DND-41 (cell line): Measurements from ENCODE around the gene RAD51B.
"Not testable (repeated sequence)": the region's sequence is repeated elsewhere in the genome, so short reads cannot be mapped to it uniquely, and the experiment has no call there.

Experiments used
- ATAC-seq: fragments of 200-7000 bp; cut with Tn5 transposase; 3 replicates; pipeline ENCODE4 v1.9.1; 2021; ENCODE audit warnings: low read depth; ENCODE audit not compliant: insufficient read depth
- DNase-seq: peaks from one replicate; pipeline ENCODE4 v3.0.0-alpha.2; 2020
- H2AFZ ChIP-seq: 2 replicates; pipeline ENCODE4 v1.6.0; 2012; ENCODE audit warnings: low read depth, low read length
- H3K27ac ChIP-seq: 2 replicates; pipeline ENCODE4 v1.5.1; 2012; ENCODE audit warnings: low read length, inconsistent platforms
- H3K27me3 ChIP-seq: fragments of 200-600 bp; sonication (generic); 2 replicates; pipeline ENCODE4 v1.6.0; 2012; ENCODE audit warnings: low read length, mild to moderate bottlenecking, inconsistent platforms; ENCODE audit not compliant: insufficient read depth, poor library complexity
- H3K36me3 ChIP-seq: 2 replicates; pipeline ENCODE4 v1.5.1; 2012; ENCODE audit warnings: low read length, inconsistent platforms; ENCODE audit not compliant: insufficient read depth
- H3K4me1 ChIP-seq: 2 replicates; pipeline ENCODE4 v1.5.1; 2012; ENCODE audit warnings: mild to moderate bottlenecking, low read length; ENCODE audit not compliant: insufficient read depth
- H3K4me2 ChIP-seq: 2 replicates; pipeline ENCODE4 v1.6.0; 2012; ENCODE audit warnings: mild to moderate bottlenecking, moderate library complexity, low read length, inconsistent platforms; ENCODE audit not compliant: insufficient read depth
- H3K4me3 ChIP-seq, 2 experiments: fragments of 200-600 bp in 1 of 2; shearing (Covaris generic) in 1 of 2; 2 replicates each; pipeline ENCODE4 v1.5.1; 2012 to 2016; ENCODE audit warnings: inconsistent platforms in 2 of 2, low read length in 2 of 2, mild to moderate bottlenecking in 2 of 2, low read depth in 1 of 2, moderate library complexity in 1 of 2
- H3K79me2 ChIP-seq: 2 replicates; pipeline ENCODE4 v1.6.0; 2012; ENCODE audit warnings: low read length, inconsistent platforms; ENCODE audit not compliant: insufficient read depth
- H3K9ac ChIP-seq: 2 replicates; pipeline ENCODE4 v1.6.0; 2012; ENCODE audit warnings: low read depth, mild to moderate bottlenecking, inconsistent platforms, low read length, moderate library complexity
- H3K9me3 ChIP-seq: 2 replicates; pipeline ENCODE4 v1.5.1; 2012; ENCODE audit warnings: low read length, moderate library complexity, mild to moderate bottlenecking, inconsistent platforms; ENCODE audit not compliant: insufficient read depth, severe bottlenecking
- H4K20me1 ChIP-seq: 2 replicates; pipeline ENCODE4 v1.6.0; 2012; ENCODE audit warnings: low read length; ENCODE audit not compliant: insufficient read depth
- EZH2 ChIP-seq: IDR thresholded peaks from 3 replicates; pipeline ENCODE4 v1.6.1; 2012; ENCODE audit warnings: borderline replicate concordance, low read depth, mild to moderate bottlenecking, moderate library complexity, low read length, inconsistent platforms; ENCODE audit not compliant: severe bottlenecking
- TF ChIP-seq, protein P1 (sequence below): IDR thresholded peaks from 2 replicates; pipeline ENCODE4 v1.5.1; 2012; ENCODE audit warnings: borderline replicate concordance, low read length, moderate library complexity, mild to moderate bottlenecking; ENCODE audit not compliant: poor library complexity, severe bottlenecking; ENCODE audit errors: extremely low read depth

Gene RAD51B

DNA sequence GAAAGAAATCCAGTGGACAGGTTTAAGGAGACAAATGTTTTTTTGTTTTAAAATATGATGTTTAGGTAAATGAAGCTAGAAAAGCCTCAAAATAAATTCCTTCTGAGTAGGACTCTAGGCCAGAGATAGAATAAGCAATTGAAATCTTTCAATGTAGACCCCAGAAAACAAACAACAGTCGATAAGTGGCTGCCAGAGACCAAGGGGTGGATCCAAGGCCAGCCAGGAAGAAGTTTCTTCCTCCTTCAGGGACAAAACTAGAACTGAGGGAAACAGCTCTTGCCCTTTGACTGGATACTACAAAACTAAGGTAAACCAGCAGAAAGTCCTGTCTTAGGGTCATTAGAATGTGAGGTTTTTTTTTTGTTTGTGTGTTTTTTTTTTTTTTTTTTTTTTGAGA, 481.6 kb downstream of the RAD51B start:
- Histone ChIP-seq H3K9me3 (peaks cover 6% of the 10 kb centered on the region), H3K4me3 (no peak overlapping the region), H4K20me1 (no peaks in the 10 kb centered on the region), H3K36me3 (peaks cover 4% of the 10 kb centered on the region), H3K4me2 (no peak overlapping the region), H3K79me2 (no peaks in the 10 kb centered on the region), H3K9ac (no peak overlapping the region), H3K27me3 (no peaks in the 10 kb centered on the region), H2AFZ (no peak overlapping the region), H3K27ac (no peak overlapping the region), H3K4me1 (no peaks in the 10 kb centered on the region)
- ATAC-seq (no peak), DNase-seq (no peak)
- TF ChIP-seq, protein P1, sequence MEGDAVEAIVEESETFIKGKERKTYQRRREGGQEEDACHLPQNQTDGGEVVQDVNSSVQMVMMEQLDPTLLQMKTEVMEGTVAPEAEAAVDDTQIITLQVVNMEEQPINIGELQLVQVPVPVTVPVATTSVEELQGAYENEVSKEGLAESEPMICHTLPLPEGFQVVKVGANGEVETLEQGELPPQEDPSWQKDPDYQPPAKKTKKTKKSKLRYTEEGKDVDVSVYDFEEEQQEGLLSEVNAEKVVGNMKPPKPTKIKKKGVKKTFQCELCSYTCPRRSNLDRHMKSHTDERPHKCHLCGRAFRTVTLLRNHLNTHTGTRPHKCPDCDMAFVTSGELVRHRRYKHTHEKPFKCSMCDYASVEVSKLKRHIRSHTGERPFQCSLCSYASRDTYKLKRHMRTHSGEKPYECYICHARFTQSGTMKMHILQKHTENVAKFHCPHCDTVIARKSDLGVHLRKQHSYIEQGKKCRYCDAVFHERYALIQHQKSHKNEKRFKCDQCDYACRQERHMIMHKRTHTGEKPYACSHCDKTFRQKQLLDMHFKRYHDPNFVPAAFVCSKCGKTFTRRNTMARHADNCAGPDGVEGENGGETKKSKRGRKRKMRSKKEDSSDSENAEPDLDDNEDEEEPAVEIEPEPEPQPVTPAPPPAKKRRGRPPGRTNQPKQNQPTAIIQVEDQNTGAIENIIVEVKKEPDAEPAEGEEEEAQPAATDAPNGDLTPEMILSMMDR = no peak
- TF ChIP-seq EZH2 = no peak

DNA sequence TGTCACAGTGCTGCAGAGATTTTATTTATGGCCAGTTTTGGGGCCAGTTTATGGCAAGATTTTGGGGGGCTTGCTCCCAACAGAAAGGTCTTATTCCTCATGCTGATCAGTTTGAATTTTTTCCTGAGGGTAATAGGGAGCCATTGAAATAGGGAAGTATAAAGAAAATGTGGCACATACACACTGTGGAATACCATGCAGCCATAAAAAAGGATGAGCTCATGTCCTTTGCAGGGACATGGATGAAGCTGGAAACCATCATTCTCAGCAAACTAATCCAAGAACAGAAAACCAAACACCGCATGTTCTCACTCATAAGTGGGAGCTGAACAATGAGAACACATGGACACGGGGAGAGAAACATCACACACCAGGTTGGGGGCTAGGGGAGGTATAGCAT, 483.4 kb downstream of the RAD51B start:
- not testable (repeated sequence) for H2AFZ ChIP-seq, ATAC-seq, H3K9ac ChIP-seq, H3K27me3 ChIP-seq, H3K4me2 ChIP-seq, DNase-seq, H4K20me1 ChIP-seq, H3K4me1 ChIP-seq, H3K36me3 ChIP-seq, H3K9me3 ChIP-seq, H3K4me3 ChIP-seq, H3K27ac ChIP-seq, H3K79me2 ChIP-seq

DNA sequence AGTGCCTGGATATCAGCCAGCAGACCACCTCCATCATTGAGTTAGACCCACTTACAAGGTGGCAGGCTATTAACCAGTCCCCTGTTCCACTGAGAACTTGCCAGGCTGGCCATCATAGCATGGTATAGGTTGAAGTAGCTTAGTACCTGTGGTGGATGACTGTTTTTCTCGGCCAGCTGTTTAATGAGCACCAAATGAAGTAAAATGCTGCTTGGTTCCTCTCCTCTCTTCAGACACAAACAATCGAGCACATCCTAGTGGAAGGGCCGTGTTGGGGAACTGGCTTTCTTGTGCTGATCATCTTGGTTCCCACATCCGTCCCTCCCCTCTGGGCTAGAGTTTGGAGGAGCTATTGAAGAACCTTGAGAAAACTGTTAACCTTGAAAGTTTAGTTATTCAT, 486.2 kb downstream of the RAD51B start:
- peaks cover 4% of the 10 kb centered on the region for H3K36me3 ChIP-seq
- TF ChIP-seq, protein P1 = no peak
- no peak for TF ChIP-seq EZH2
- H3K4me1 ChIP-seq = no peaks in the 10 kb centered on the region
- peaks cover 6% of the 10 kb centered on the region for H3K9me3 ChIP-seq
- DNase-seq = no peak
- no peak overlapping the region for H2AFZ ChIP-seq
- ATAC-seq = no peak
- H3K4me3 ChIP-seq = no peak overlapping the region
- no peak overlapping the region for H3K27ac ChIP-seq
- no peak overlapping the region for H3K4me2 ChIP-seq
- H4K20me1 ChIP-seq = no peaks in the 10 kb centered on the region
- no peaks in the 10 kb centered on the region for H3K79me2 ChIP-seq
- H3K9ac ChIP-seq = no peak overlapping the region
- no peaks in the 10 kb centered on the region for H3K27me3 ChIP-seq

DNA sequence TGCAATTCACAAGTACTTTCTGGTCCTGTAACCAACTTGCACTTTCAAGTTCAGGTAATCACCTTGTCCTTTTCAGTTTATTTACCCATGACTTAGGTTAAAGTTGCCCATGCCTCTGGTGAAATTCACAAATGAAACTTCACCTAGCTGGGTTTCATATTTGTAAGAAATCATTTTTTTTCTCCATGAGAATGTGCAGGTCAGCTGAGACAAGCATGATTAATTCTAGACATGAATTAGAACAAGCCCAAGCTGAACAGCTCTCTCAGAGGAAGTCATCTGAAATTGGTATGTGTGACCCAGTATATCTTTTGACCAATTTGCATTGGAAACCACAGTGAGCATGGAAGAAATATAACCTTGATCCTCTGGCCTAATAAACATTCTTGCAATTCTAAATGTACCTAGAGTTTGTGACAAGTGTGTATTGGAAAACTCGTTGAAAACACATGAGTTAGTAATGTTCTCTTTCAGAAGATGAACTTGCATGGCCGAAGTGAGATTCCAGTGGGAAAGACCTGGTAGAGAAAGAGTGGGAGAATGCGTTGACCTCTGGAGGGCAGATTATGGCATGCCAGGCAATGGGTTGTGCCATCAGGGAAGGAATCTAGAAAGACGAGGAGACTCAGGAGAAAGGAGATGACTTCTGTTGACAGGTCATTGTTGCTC, 486.8 kb downstream of the RAD51B start:
- H3K4me2 ChIP-seq = no peak overlapping the region
- TF ChIP-seq, protein P1 = no peak
- no peak for TF ChIP-seq EZH2

More for the DNA sequence above, 486.8 kb downstream of the RAD51B start:
- no peak for DNase-seq
- Histone ChIP-seq H3K36me3 (peaks cover 4% of the 10 kb centered on the region), H3K4me3 (no peak overlapping the region), H2AFZ (no peak overlapping the region), H3K79me2 (no peaks in the 10 kb centered on the region), H3K27ac (no peak overlapping the region), H4K20me1 (no peaks in the 10 kb centered on the region), H3K9me3 (peaks cover 6% of the 10 kb centered on the region), H3K27me3 (no peaks in the 10 kb centered on the region), H3K9ac (no peak overlapping the region), H3K4me1 (no peaks in the 10 kb centered on the region)
- no peak for ATAC-seq
